Left lung (tissue), 10 donors: ENCODE data around the gene ARHGEF12. TPM values are rescaled to one million over a fixed set of nuclear protein-coding genes. Genes with fewer than 3 reads are reported as not detected.

ENCODE experiments used
- ATAC-seq: fragments of 200-7000 bp; cut with Tn5 transposase; one replicate; pipeline ENCODE4 v1.9.1; 2020; ENCODE audit warnings: moderate library complexity
- DNase-seq, 4 donors: peaks; one replicate each; pipeline ENCODE4 v3.0.0-alpha.2; 2013 to 2020
- H3K27ac ChIP-seq, 2 donors: fragments of 200-600 bp; sonication (generic) in 1 of 2; one replicate each; pipeline versions ENCODE4 v1.5.0 to v1.8.0; 2020 to 2021
- H3K27me3 ChIP-seq, 2 donors: fragments of 200-600 bp; sonication (generic) in 1 of 2; one replicate each; pipeline versions ENCODE4 v1.5.0 to v1.8.0; 2020 to 2021
- H3K36me3 ChIP-seq, 2 donors: fragments of 200-600 bp; sonication (generic) in 1 of 2; one replicate each; pipeline versions ENCODE4 v1.5.0 to v1.8.0; 2020 to 2021
- H3K4me1 ChIP-seq, 2 donors: fragments of 200-600 bp; one replicate each; pipeline ENCODE4 v1.8.0; 2021
- H3K4me3 ChIP-seq, 2 donors: fragments of 200-600 bp; sonication (generic) in 1 of 2; one replicate each; pipeline versions ENCODE4 v1.5.0 to v1.8.0; 2020 to 2021; ENCODE audit warnings: mild to moderate bottlenecking in 1 of 2
- H3K9me3 ChIP-seq, 2 donors: fragments of 200-600 bp; sonication (generic) in 1 of 2; one replicate each; pipeline versions ENCODE4 v1.5.0 to v1.8.0; 2020 to 2021
- CTCF ChIP-seq, 2 donors: fragments of 200-600 bp; sonication (generic) in 1 of 2; IDR thresholded peaks; one replicate each; pipeline versions ENCODE4 v1.5.0 to v1.8.0; 2021; ENCODE audit warnings: antibody characterized with exemption in 2 of 2
- intact Hi-C, 2 donors: fragments of 100-400 bp; cut with DNase I; formaldehyde crosslinking; loops; one replicate each; pipeline versions ENCODE4 v1.11.2 to v1.14.2; 2022
- polyA plus RNA-seq, 6 donors: library from polyadenylated mRNA; unstranded; fragments of 120-200 nt; gene quantifications; one replicate each; pipeline ENCODE4 v1.2.1, GENCODE V29; 2013; ENCODE audit not compliant: insufficient read length in 6 of 6
- total RNA-seq, 2 donors: library from RNA; stranded (reverse); fragmentation: NEBNext Ultra II Directional; extraction: Animal tissue kit (Norgen Biotek cat#: 25700); gene quantifications; one replicate each; pipeline ENCODE4 v1.2.1, GENCODE V29; 2021
- donor health status: DM: no; HTN: yes; CAD: no.
- donor health status: DM: no; HTN: no; CAD: no.

The ARHGEF12 gene
- total and polyA plus RNA-seq, 8 donors = 91.4 to 109 (median 99.6) TPM

- no peak for TF ChIP-seq CTCF (IDR thresholded peaks at IDR 0.05)
- Histone ChIP-seq H3K4me1 (peaks cover 5 to 12% of the 10 kb centered on the region in 2 donors), H3K36me3 (no peaks in the 10 kb centered on the region), H3K27ac (peak overlapping the region; percentile 28 to 55), H3K27me3 (peaks cover 0 to 9% of the 10 kb centered on the region in 2 donors), H3K9me3 (no peaks in the 10 kb centered on the region), H3K4me3 (no peak overlapping the region)
- intact Hi-C loops = loop anchor here in 1 of 2 donors (5.0 kb wide), 1 partner anchor 385 kb away; no protein-coding TSS in a partner anchor
- DNase-seq (peak in 3 of 4 donors; percentile 79 to 84 (median 83)), ATAC-seq (peak; percentile 96)
Observed at GRCh38 chr11:120316880-120317688, 19.1 kb upstream of the ARHGEF12 start.

- DNase-seq (no peak), ATAC-seq (no peak)
- no peak for TF ChIP-seq CTCF (IDR thresholded peaks at IDR 0.05)
- peaks cover 5 to 12% of the 10 kb centered on the region in 2 donors for H3K4me1 ChIP-seq
- no peaks in the 10 kb centered on the region for H3K36me3 ChIP-seq
- no peaks in the 10 kb centered on the region for H3K9me3 ChIP-seq
- H3K27ac ChIP-seq = no peak overlapping the region
- no peak overlapping the region for H3K4me3 ChIP-seq
- intact Hi-C loops = loop anchor here in 1 of 2 donors (5.0 kb wide), 1 partner anchor 384 kb away; no protein-coding TSS in a partner anchor
- H3K27me3 ChIP-seq = peaks cover 0 to 15% of the 10 kb centered on the region in 2 donors
Observed at GRCh38 chr11:120317689-120318480, 18.3 kb upstream of the ARHGEF12 start.

GRCh38 chr11:120318906-120319305 is 17.3 kb upstream of the ARHGEF12 start:
- peaks cover 0 to 23% of the 10 kb centered on the region in 2 donors for H3K27me3 ChIP-seq
- DNase-seq = no peak
- ATAC-seq = no peak
- no peak overlapping the region for H3K4me3 ChIP-seq
- intact Hi-C loops = loop anchor here in 1 of 2 donors (5.0 kb wide), 1 partner anchor 383 kb away; no protein-coding TSS in a partner anchor
- no peaks in the 10 kb centered on the region for H3K9me3 ChIP-seq
- no peaks in the 10 kb centered on the region for H3K36me3 ChIP-seq
- no peak for TF ChIP-seq CTCF (IDR thresholded peaks at IDR 0.05)
- peaks cover 5 to 12% of the 10 kb centered on the region in 2 donors for H3K4me1 ChIP-seq
- H3K27ac ChIP-seq = no peak overlapping the region

- intact Hi-C loops = no loop called here
- Histone ChIP-seq H3K4me1 (peaks cover 0 to 15% of the 10 kb centered on the region in 2 donors), H3K36me3 (no peaks in the 10 kb centered on the region), H3K27ac (peak within 1 kb of the TSS; percentile 82 to 85), H3K27me3 (peaks cover 0 to 68% of the 10 kb centered on the region in 2 donors), H3K4me3 (peak within 1 kb of the TSS; percentile 56 to 59), H3K9me3 (no peaks in the 10 kb centered on the region)
- TF ChIP-seq CTCF (IDR thresholded peaks at IDR 0.05) = no peak
- DNase-seq (peak; percentile 49 to 88 (median 68)), ATAC-seq (peak; percentile 85)
Observed at GRCh38 chr11:120324932-120325810, 11.0 kb upstream of the ARHGEF12 start, which contains the start of gene TLCD5. Gene TLCD5 (plus strand): TSS chr11:120325299. CDS start chr11:120327442, 2,143 bp downstream.
